ENCODE results near the gene SLC26A5.

Gene SLC26A5

GRCh38 chr7:103346396-103346795 is 99.6 kb downstream of the SLC26A5 start:
- peak overlapping the region; percentile 98 for H3K4me3 Mint-ChIP-seq
- H3K27ac Mint-ChIP-seq: no peak overlapping the region
- DNase-seq (ENCODE audit: low spot score): no peak
- H3K27me3 Mint-ChIP-seq (ENCODE audit: low read depth): no peaks in the 10 kb centered on the region
- peaks cover 34% of the 10 kb centered on the region for H3K36me3 Mint-ChIP-seq (ENCODE audit: low read depth)
- H3K9me3 Mint-ChIP-seq: no peaks in the 10 kb centered on the region
- H3K4me1 Mint-ChIP-seq (ENCODE audit: low read depth): peaks cover 42% of the 10 kb centered on the region

DNA sequence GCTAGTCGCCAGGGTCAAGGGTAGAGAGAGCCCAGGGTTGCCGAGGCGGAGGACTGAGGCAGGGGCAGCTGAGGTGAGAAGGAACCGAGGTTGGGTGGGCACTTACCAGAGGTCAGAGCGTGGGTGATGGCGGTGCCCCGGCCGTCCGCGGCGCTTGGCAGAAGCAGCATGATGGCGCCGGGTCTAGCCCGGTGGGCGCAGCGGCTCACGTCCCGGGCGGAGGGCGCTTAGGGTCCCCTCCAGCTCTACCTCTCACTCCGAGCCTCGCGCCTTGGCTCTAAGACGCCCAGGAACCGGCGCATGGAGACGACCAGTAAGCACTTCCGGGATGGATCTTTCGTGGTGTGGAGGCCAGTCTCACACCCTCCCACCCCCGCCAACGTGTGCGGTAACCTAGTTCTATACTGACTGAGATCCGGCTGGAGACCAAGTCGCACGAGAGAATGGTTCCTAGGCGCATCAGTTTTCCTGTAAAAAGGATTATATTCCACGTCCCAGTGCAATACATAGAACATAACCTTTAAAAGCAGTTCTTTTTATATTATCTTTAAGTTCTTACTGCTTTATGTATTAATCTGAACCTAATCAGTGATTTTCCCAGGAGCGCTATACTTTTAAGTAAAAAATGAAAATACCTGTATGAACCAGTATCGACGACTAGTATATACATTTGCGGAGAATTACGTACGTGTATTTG is 101.4 kb downstream of the SLC26A5 start, which contains the start of gene DNAJC2:
Gene DNAJC2 (minus strand): TSS at position 315 of the 697 bp plus-strand sequence. CDS start 145 bp downstream, at position 170.
- H3K27ac Mint-ChIP-seq: peak within 1 kb of the TSS; percentile 99
- H3K9me3 Mint-ChIP-seq: no peaks in the 10 kb centered on the region
- peak; percentile 84 for DNase-seq (ENCODE audit: low spot score)
- peak within 1 kb of the TSS; percentile 97 for H3K4me3 Mint-ChIP-seq
- H3K36me3 Mint-ChIP-seq (ENCODE audit: low read depth): peaks cover 39% of the 10 kb centered on the region
- H3K4me1 Mint-ChIP-seq (ENCODE audit: low read depth): peaks cover 32% of the 10 kb centered on the region
- H3K27me3 Mint-ChIP-seq (ENCODE audit: low read depth): no peaks in the 10 kb centered on the region

- H3K27me3 Mint-ChIP-seq (ENCODE audit: low read depth): no peaks in the 10 kb centered on the region
- peaks cover 34% of the 10 kb centered on the region for H3K4me1 Mint-ChIP-seq (ENCODE audit: low read depth)
- H3K4me3 Mint-ChIP-seq: peak overlapping the region; percentile 97
- H3K9me3 Mint-ChIP-seq: no peaks in the 10 kb centered on the region
- DNase-seq (ENCODE audit: low spot score): peak; percentile 40
- peaks cover 43% of the 10 kb centered on the region for H3K36me3 Mint-ChIP-seq (ENCODE audit: low read depth)
- H3K27ac Mint-ChIP-seq: peak overlapping the region; percentile 99
These were observed 102.1 kb downstream of the SLC26A5 start for GRCh38 chr7:103343758-103344452.

- peaks cover 31% of the 10 kb centered on the region for H3K4me1 Mint-ChIP-seq (ENCODE audit: low read depth)
These were observed 102.7 kb downstream of the SLC26A5 start for GRCh38 chr7:103343332-103343731.

GRCh38 chr7:103341466-103341865 is 104.5 kb downstream of the SLC26A5 start:
- Mint-ChIP-seq H3K27me3 (ENCODE audit: low read depth) (no peaks in the 10 kb centered on the region), H3K4me3 (no peak overlapping the region), H3K36me3 (ENCODE audit: low read depth) (peaks cover 50% of the 10 kb centered on the region), H3K4me1 (ENCODE audit: low read depth) (peaks cover 28% of the 10 kb centered on the region), H3K27ac (no peak overlapping the region), H3K9me3 (no peaks in the 10 kb centered on the region)
- no peak for DNase-seq (ENCODE audit: low spot score)

More at GRCh38 chr7:103343332-103343731, 102.7 kb downstream of the SLC26A5 start:
- Mint-ChIP-seq H3K27ac (no peak overlapping the region), H3K9me3 (no peaks in the 10 kb centered on the region), H3K27me3 (ENCODE audit: low read depth) (no peaks in the 10 kb centered on the region), H3K4me3 (peak overlapping the region; percentile 97), H3K36me3 (ENCODE audit: low read depth) (peaks cover 40% of the 10 kb centered on the region)
- DNase-seq (ENCODE audit: low spot score): no peak

GRCh38 chr7:103338864-103339263 is 107.1 kb downstream of the SLC26A5 start:
- DNase-seq (ENCODE audit: low spot score): no peak
- Mint-ChIP-seq H3K27ac (no peak overlapping the region), H3K36me3 (ENCODE audit: low read depth) (peaks cover 46% of the 10 kb centered on the region), H3K4me1 (ENCODE audit: low read depth) (peaks cover 19% of the 10 kb centered on the region), H3K9me3 (no peaks in the 10 kb centered on the region), H3K4me3 (no peak overlapping the region), H3K27me3 (ENCODE audit: low read depth) (no peaks in the 10 kb centered on the region)

DNA sequence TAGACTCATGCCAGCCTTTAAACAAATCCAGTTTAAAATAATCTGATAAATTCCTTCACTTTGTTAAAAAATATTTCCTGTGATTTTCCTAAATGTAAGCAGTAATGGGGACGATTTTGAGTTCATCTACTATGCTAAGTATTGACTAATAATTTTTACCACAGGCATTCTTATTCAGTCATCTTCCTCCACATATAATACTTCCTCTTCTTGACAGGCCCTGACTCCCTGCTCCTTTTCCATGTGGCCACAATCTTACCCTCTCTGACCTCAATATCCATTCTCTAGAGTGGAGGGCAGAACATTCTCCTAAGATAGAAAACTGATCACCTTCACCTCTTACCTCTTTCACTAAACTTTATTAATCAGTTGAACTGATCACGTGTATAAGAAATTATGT is 109.2 kb downstream of the SLC26A5 start:
- Mint-ChIP-seq H3K9me3 (no peaks in the 10 kb centered on the region), H3K4me1 (ENCODE audit: low read depth) (peaks cover 11% of the 10 kb centered on the region), H3K27ac (no peak overlapping the region), H3K36me3 (ENCODE audit: low read depth) (peaks cover 57% of the 10 kb centered on the region), H3K27me3 (ENCODE audit: low read depth) (no peaks in the 10 kb centered on the region), H3K4me3 (no peak overlapping the region)
- no peak for DNase-seq (ENCODE audit: low spot score)

- H3K4me3 Mint-ChIP-seq: no peak overlapping the region
These were observed 120.3 kb downstream of the SLC26A5 start for GRCh38 chr7:103325744-103326143.

More at GRCh38 chr7:103325744-103326143, 120.3 kb downstream of the SLC26A5 start:
- H3K27me3 Mint-ChIP-seq (ENCODE audit: low read depth): no peaks in the 10 kb centered on the region
- H3K27ac Mint-ChIP-seq: no peak overlapping the region
- H3K36me3 Mint-ChIP-seq (ENCODE audit: low read depth): peaks cover 30% of the 10 kb centered on the region
- DNase-seq (ENCODE audit: low spot score): no peak
- H3K4me1 Mint-ChIP-seq (ENCODE audit: low read depth): peaks cover 5% of the 10 kb centered on the region
- no peaks in the 10 kb centered on the region for H3K9me3 Mint-ChIP-seq

Data from T-helper 2 cell treated with Interferon-gamma antibody and Interleukin-4, amounts not matched to agents 5 μg/mL and 100 μg/mL, for 36 hours (primary cell).